ENCODE data around the gene LRRC59.

LRRC59 gene

DNA sequence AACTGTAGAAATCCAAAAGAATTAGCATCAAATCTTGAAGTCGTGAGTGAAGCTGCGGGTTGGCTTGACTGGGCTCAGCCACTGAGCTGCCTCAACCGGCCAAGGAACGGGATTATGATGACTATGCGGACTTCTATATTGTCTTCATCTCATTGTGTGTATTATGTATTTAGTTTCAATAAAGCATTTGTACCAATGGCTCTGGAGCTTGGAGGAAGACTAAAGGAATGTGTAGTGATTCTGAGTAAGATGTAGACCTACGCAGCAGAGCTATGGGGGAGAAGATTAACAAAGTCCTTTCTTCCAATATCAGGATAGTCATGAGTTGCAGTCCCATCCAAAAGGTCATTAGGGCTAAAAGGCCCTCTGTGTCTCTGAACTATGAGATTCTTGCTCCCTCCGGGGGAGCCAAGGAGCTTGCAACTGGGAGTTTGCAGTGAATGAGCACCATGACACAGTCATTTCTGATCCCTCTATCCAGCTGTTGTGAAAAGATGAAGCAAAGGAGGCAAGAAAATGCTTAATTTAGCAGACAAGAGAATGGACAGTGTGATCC is 16.0 kb downstream of the LRRC59 start:
- no peaks in the 10 kb centered on the region for H3K9me3 ChIP-seq (ENCODE audit: control insufficient read depth, insufficient read depth, low read length)
- no peaks in the 10 kb centered on the region for H3K27me3 ChIP-seq (ENCODE audit: control insufficient read depth, insufficient read depth, low read length)
- H3K4me3 ChIP-seq (ENCODE audit: low read depth, low read length): no peak overlapping the region
- peaks cover 82% of the 10 kb centered on the region for H3K36me3 ChIP-seq (ENCODE audit: control insufficient read depth, insufficient read depth, low read length)
- no peak overlapping the region for H3K9ac ChIP-seq (ENCODE audit: low read depth, low read length)
- no peaks in the 10 kb centered on the region for H3K4me1 ChIP-seq (ENCODE audit: control insufficient read depth, insufficient read depth, low read length)
- no peak overlapping the region for H3K27ac ChIP-seq (ENCODE audit: low read depth, low read length)

DNA sequence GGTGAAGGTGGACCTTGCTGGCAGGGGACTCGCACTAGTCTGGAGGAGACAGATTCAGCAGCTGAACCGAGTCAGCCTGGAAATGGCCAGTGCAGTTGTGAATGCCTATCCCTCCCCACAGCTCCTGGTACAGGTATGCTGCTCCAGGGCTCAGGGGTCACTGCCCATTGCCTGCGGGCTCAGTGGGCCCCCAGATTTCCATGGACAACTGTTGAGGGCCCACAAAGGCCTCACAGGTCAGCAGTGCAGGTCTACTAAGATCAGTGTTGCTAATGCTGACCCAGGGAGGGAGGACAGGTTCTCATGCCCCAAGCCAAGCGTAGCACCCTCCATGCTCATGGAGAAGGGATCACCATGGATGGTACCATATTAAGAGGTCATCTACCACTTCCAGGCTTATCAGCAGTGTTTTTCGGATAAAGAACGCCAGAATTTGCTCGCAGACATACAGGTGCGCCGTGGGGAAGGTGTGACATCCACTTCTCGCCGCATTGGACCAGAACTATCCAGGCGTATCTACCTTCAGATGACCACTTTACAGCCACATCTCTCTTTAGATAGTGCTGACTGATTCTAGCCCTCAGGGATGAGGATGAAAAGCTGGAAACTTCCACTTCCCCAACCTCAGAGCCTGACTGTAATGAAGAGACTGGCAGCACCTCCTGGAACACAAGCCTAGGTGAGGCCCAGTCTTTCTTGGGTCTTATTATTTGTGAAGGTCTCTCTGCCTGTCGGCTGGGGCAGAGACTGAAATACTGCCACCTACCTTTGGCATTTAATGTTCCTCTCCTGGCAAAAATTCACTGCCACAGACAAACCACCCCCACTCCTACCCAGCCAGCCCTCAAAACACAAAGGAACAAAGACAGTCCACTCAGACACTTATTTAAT is 16.7 kb downstream of the LRRC59 start:
- H3K9me3 ChIP-seq (ENCODE audit: control insufficient read depth, insufficient read depth, low read length): no peaks in the 10 kb centered on the region

DNA sequence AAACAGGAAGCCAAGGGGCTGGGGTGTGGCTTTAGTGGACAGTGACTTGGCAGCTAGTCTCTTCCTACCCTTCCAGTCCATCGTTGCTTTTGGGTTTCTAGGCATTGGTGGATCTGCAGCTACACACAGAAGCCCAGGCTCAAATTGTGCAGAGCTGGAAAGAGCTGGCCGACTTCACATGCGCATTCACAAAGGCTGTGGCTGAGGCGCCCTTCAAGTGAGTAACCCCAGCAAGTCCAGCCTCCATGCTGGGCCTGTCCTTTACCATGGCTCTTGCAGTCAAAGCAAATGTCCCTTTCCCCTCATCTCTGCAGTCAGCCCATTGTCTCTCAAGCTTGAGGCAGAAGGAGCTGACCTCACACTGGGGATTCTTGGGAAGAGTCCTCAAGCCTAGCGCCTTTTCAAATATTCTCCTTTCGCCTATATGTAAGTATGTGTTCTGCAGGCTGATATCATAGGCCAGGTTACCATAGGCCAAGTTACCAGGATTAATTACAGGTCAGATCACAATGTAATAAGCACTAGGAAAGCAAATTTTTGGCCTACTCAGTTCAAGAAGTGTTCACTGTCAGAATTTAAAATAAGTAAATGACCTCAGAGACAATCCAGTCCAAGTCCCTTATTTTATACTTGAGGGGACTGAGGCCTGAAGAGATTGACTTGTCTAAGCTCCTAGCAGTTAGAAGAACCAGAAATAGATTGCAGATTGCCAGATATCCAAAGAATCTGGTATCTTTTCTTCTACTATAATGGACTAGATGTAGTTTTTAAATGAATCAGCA is 17.8 kb downstream of the LRRC59 start:
- no peaks in the 10 kb centered on the region for H3K27me3 ChIP-seq (ENCODE audit: control insufficient read depth, insufficient read depth, low read length)
- peaks cover 77% of the 10 kb centered on the region for H3K36me3 ChIP-seq (ENCODE audit: control insufficient read depth, insufficient read depth, low read length)
- no peaks in the 10 kb centered on the region for H3K4me1 ChIP-seq (ENCODE audit: control insufficient read depth, insufficient read depth, low read length)
- no peaks in the 10 kb centered on the region for H3K9me3 ChIP-seq (ENCODE audit: control insufficient read depth, insufficient read depth, low read length)
- H3K4me3 ChIP-seq (ENCODE audit: low read depth, low read length): no peak overlapping the region
- no peak overlapping the region for H3K27ac ChIP-seq (ENCODE audit: low read depth, low read length)
- H3K9ac ChIP-seq (ENCODE audit: low read depth, low read length): no peak overlapping the region

More for the DNA sequence above, 16.7 kb downstream of the LRRC59 start:
- Histone ChIP-seq H3K9ac (ENCODE audit: low read depth, low read length) (no peak overlapping the region), H3K4me1 (ENCODE audit: control insufficient read depth, insufficient read depth, low read length) (no peaks in the 10 kb centered on the region), H3K4me3 (ENCODE audit: low read depth, low read length) (no peak overlapping the region), H3K36me3 (ENCODE audit: control insufficient read depth, insufficient read depth, low read length) (peaks cover 80% of the 10 kb centered on the region), H3K27me3 (ENCODE audit: control insufficient read depth, insufficient read depth, low read length) (no peaks in the 10 kb centered on the region), H3K27ac (ENCODE audit: low read depth, low read length) (no peak overlapping the region)

DNA sequence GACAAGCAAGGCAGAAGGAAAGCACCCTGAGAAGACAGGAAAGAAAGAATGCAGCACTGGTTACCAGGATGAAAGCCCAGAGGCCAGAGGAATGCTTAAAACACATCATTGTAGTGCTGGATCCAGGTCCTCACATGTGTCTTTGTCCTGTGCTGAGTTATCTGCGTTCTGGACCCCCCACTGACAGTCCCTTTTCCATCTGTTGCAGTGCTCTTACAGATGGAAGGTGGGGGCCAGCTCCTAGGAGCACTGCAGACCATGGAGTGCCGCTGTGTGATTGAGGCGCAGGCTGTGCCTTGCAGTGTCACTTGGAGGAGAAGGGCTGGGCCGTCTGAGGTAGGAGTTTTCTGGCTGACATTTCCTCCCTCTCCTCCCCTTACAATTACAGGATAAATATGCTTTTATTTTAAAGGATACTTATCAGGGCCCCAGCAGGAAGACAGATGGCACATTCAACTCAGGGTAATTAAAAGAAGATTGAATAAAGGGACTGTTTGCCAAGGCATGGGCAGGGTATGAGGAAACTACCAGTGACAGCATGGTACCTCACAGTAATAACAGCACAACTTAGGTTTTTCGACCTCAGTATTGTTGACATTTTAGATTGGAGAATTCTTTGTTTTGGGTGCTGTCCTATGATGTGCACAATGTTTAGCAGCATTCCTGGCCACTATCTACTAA is 21.3 kb downstream of the LRRC59 start:
- Histone ChIP-seq H3K4me1 (ENCODE audit: control insufficient read depth, insufficient read depth, low read length) (peaks cover 5% of the 10 kb centered on the region), H3K36me3 (ENCODE audit: control insufficient read depth, insufficient read depth, low read length) (peaks cover 45% of the 10 kb centered on the region), H3K4me3 (ENCODE audit: low read depth, low read length) (no peak overlapping the region), H3K9me3 (ENCODE audit: control insufficient read depth, insufficient read depth, low read length) (no peaks in the 10 kb centered on the region), H3K9ac (ENCODE audit: low read depth, low read length) (no peak overlapping the region), H3K27ac (ENCODE audit: low read depth, low read length) (no peak overlapping the region), H3K27me3 (ENCODE audit: control insufficient read depth, insufficient read depth, low read length) (no peaks in the 10 kb centered on the region)

- no peaks in the 10 kb centered on the region for H3K27me3 ChIP-seq (ENCODE audit: control insufficient read depth, insufficient read depth, low read length)
- peak overlapping the region; percentile 92 for H3K9ac ChIP-seq (ENCODE audit: low read depth, low read length)
- peaks cover 43% of the 10 kb centered on the region for H3K36me3 ChIP-seq (ENCODE audit: control insufficient read depth, insufficient read depth, low read length)
- peak overlapping the region; percentile 89 for H3K4me3 ChIP-seq (ENCODE audit: low read depth, low read length)
- H3K4me1 ChIP-seq (ENCODE audit: control insufficient read depth, insufficient read depth, low read length): peaks cover 5% of the 10 kb centered on the region
- H3K27ac ChIP-seq (ENCODE audit: low read depth, low read length): peak overlapping the region; percentile 87
- H3K9me3 ChIP-seq (ENCODE audit: control insufficient read depth, insufficient read depth, low read length): no peaks in the 10 kb centered on the region
Observed at GRCh38 chr17:50373705-50374104, 23.6 kb downstream of the LRRC59 start.

- Histone ChIP-seq H3K9me3 (ENCODE audit: control insufficient read depth, insufficient read depth, low read length) (no peaks in the 10 kb centered on the region), H3K4me1 (ENCODE audit: control insufficient read depth, insufficient read depth, low read length) (peaks cover 5% of the 10 kb centered on the region), H3K27me3 (ENCODE audit: control insufficient read depth, insufficient read depth, low read length) (no peaks in the 10 kb centered on the region), H3K4me3 (ENCODE audit: low read depth, low read length) (peak within 1 kb of the TSS; percentile 89), H3K27ac (ENCODE audit: low read depth, low read length) (peak within 1 kb of the TSS; percentile 87), H3K9ac (ENCODE audit: low read depth, low read length) (peak within 1 kb of the TSS; percentile 92), H3K36me3 (ENCODE audit: control insufficient read depth, insufficient read depth, low read length) (peaks cover 48% of the 10 kb centered on the region)
Observed at GRCh38 chr17:50372758-50373556, 24.4 kb downstream of the LRRC59 start, which contains the start of the genes EME1 and MRPL27. TSS of gene EME1 (plus strand) at chr17:50373229. CDS start at chr17:50375209, 1,980 bp downstream. TSS of gene MRPL27 (minus strand) at chr17:50373184. CDS start at chr17:50373170, 14 bp downstream.

- Histone ChIP-seq H3K4me3 (ENCODE audit: low read depth, low read length) (peak overlapping the region; percentile 89), H3K9me3 (ENCODE audit: control insufficient read depth, insufficient read depth, low read length) (no peaks in the 10 kb centered on the region), H3K9ac (ENCODE audit: low read depth, low read length) (peak overlapping the region; percentile 92), H3K27me3 (ENCODE audit: control insufficient read depth, insufficient read depth, low read length) (no peaks in the 10 kb centered on the region), H3K36me3 (ENCODE audit: control insufficient read depth, insufficient read depth, low read length) (peaks cover 54% of the 10 kb centered on the region), H3K4me1 (ENCODE audit: control insufficient read depth, insufficient read depth, low read length) (peaks cover 5% of the 10 kb centered on the region), H3K27ac (ENCODE audit: low read depth, low read length) (peak overlapping the region; percentile 87)
Observed at GRCh38 chr17:50372222-50372757, 25.0 kb downstream of the LRRC59 start.

GRCh38 chr17:50371526-50371925 is 25.8 kb downstream of the LRRC59 start:
- no peaks in the 10 kb centered on the region for H3K9me3 ChIP-seq (ENCODE audit: control insufficient read depth, insufficient read depth, low read length)
- H3K27ac ChIP-seq (ENCODE audit: low read depth, low read length): no peak overlapping the region
- no peaks in the 10 kb centered on the region for H3K27me3 ChIP-seq (ENCODE audit: control insufficient read depth, insufficient read depth, low read length)
- peaks cover 5% of the 10 kb centered on the region for H3K4me1 ChIP-seq (ENCODE audit: control insufficient read depth, insufficient read depth, low read length)
- peak overlapping the region; percentile 89; the same call in 1 of the 2 replicates for H3K4me3 ChIP-seq (ENCODE audit: low read depth, low read length)
- peaks cover 61% of the 10 kb centered on the region for H3K36me3 ChIP-seq (ENCODE audit: control insufficient read depth, insufficient read depth, low read length)
- H3K9ac ChIP-seq (ENCODE audit: low read depth, low read length): no peak overlapping the region

- no peaks in the 10 kb centered on the region for H3K27me3 ChIP-seq (ENCODE audit: control insufficient read depth, insufficient read depth, low read length)
- H3K9ac ChIP-seq (ENCODE audit: low read depth, low read length): no peak overlapping the region
- H3K4me3 ChIP-seq (ENCODE audit: low read depth, low read length): no peak overlapping the region
- H3K4me1 ChIP-seq (ENCODE audit: control insufficient read depth, insufficient read depth, low read length): peaks cover 13% of the 10 kb centered on the region
- no peak overlapping the region for H3K27ac ChIP-seq (ENCODE audit: low read depth, low read length)
- H3K36me3 ChIP-seq (ENCODE audit: control insufficient read depth, insufficient read depth, low read length): peaks cover 57% of the 10 kb centered on the region
- no peaks in the 10 kb centered on the region for H3K9me3 ChIP-seq (ENCODE audit: control insufficient read depth, insufficient read depth, low read length)
Observed at GRCh38 chr17:50370052-50370451, 27.3 kb downstream of the LRRC59 start.

Data from HUES48 (cell line).